Fibroblast of mammary gland (primary cell): ENCODE measurements around the gene AGER.
A peak's percentile ranks its signal among the peaks of the same experiment; 100 is the strongest.
"Not testable (repeated sequence)": the region's sequence is repeated elsewhere in the genome, so short reads cannot be mapped to it uniquely, and the experiment has no call there.

Experiments
- DNase-seq: peaks from one replicate; pipeline ENCODE4 v3.0.0-alpha.2; 2010; ENCODE audit warnings: low read depth
- H3K4me3 ChIP-seq: 2 replicates; pipeline ENCODE4 v1.5.1; 2011; ENCODE audit warnings: low read depth, mild to moderate bottlenecking, low read length, moderate library complexity; ENCODE audit not compliant: control insufficient read depth
- CTCF ChIP-seq: conservative IDR thresholded peaks from 2 replicates; pipeline ENCODE4 v1.5.1; 2011; ENCODE audit warnings: low read depth, low read length, inconsistent platforms; ENCODE audit not compliant: control insufficient read depth, insufficient read depth

The AGER gene

GRCh38 chr6:32194388-32194787 is 10.3 kb upstream of the AGER start:
- no peak overlapping the region for H3K4me3 ChIP-seq
- no peak for TF ChIP-seq CTCF
- DNase-seq = no peak

GRCh38 chr6:32193096-32193495 is 9.0 kb upstream of the AGER start:
- not testable (repeated sequence) for H3K4me3 ChIP-seq, DNase-seq

GRCh38 chr6:32192608-32193039 is 8.6 kb upstream of the AGER start, which contains the start of gene GPSM3:
GPSM3 (minus strand) TSS chr6:32192643; CDS start chr6:32192513, 130 bp downstream.
- no peak for DNase-seq
- TF ChIP-seq CTCF = no peak
- no peak within 1 kb of the TSS for H3K4me3 ChIP-seq

- no peak overlapping the region for H3K4me3 ChIP-seq
Observed at GRCh38 chr6:32191696-32192607, 7.9 kb upstream of the AGER start.

GRCh38 chr6:32190911-32191677 is 7.0 kb upstream of the AGER start:
- TF ChIP-seq CTCF = no peak
- H3K4me3 ChIP-seq = no peak overlapping the region
- DNase-seq = no peak

More at GRCh38 chr6:32191696-32192607, 7.9 kb upstream of the AGER start:
- TF ChIP-seq CTCF = no peak
- no peak for DNase-seq

GRCh38 chr6:32190054-32190851 is 6.2 kb upstream of the AGER start, which contains the start of gene PBX2:
PBX2 (minus strand) TSS chr6:32190202; CDS start chr6:32189915, 287 bp downstream.
- peak; percentile 85 for DNase-seq
- no peak for TF ChIP-seq CTCF
- peak within 1 kb of the TSS; percentile 70 for H3K4me3 ChIP-seq
